ENCODE measurements around the gene FADS6. TPM values are rescaled to one million over a fixed set of nuclear protein-coding genes. Genes with fewer than 3 reads are reported as not detected.

FADS6 gene
- not detected for polyA plus RNA-seq (ENCODE audit: insufficient read length)

- no peak for DNase-seq (ENCODE audit: low read depth)
Observed at GRCh38 chr17:74892974-74893911, at the start of gene FADS6. FADS6 (minus strand) TSS chr17:74893633; CDS start chr17:74893595, 38 bp downstream.

- DNase-seq (ENCODE audit: low read depth) = no peak
Observed at GRCh38 chr17:74941128-74941725, 47.8 kb upstream of the FADS6 start.

GRCh38 chr17:74939534-74939933 is 46.1 kb upstream of the FADS6 start:
- no peak for DNase-seq (ENCODE audit: low read depth)

GRCh38 chr17:74938194-74938950 is 44.9 kb upstream of the FADS6 start:
- no peak for DNase-seq (ENCODE audit: low read depth)

GRCh38 chr17:74937064-74938051 is 43.9 kb upstream of the FADS6 start:
- DNase-seq (ENCODE audit: low read depth) = no peak

GRCh38 chr17:74936470-74936799 is 43.0 kb upstream of the FADS6 start:
- DNase-seq (ENCODE audit: low read depth) = no peak

GRCh38 chr17:74935585-74936469 is 42.4 kb upstream of the FADS6 start, which contains the start of gene OTOP3:
OTOP3 (plus strand) TSS chr17:74935898; CDS start chr17:74935922, 24 bp downstream.
- no peak for DNase-seq (ENCODE audit: low read depth)

- DNase-seq (ENCODE audit: low read depth) = no peak
Observed at GRCh38 chr17:74935048-74935447, 41.6 kb upstream of the FADS6 start.

GRCh38 chr17:74930535-74931036 is 37.2 kb upstream of the FADS6 start:
- no peak for DNase-seq (ENCODE audit: low read depth)

GRCh38 chr17:74928786-74929185 is 35.4 kb upstream of the FADS6 start:
- no peak for DNase-seq (ENCODE audit: low read depth)

- DNase-seq (ENCODE audit: low read depth) = no peak
Observed at GRCh38 chr17:74925242-74925641, 31.8 kb upstream of the FADS6 start.

- DNase-seq (ENCODE audit: low read depth) = no peak
Observed at GRCh38 chr17:74924250-74924948, 31.0 kb upstream of the FADS6 start, which contains the start of gene OTOP2. OTOP2 (plus strand) TSS chr17:74924273; CDS start chr17:74924633, 360 bp downstream.

- DNase-seq (ENCODE audit: low read depth) = no peak
Observed at GRCh38 chr17:74923538-74924249, 30.3 kb upstream of the FADS6 start.

GRCh38 chr17:74922694-74923537 is 29.5 kb upstream of the FADS6 start, which contains the start of gene USH1G:
USH1G (minus strand) TSS chr17:74923255; CDS start chr17:74923073, 182 bp downstream.
- no peak for DNase-seq (ENCODE audit: low read depth)

- no peak for DNase-seq (ENCODE audit: low read depth)
Observed at GRCh38 chr17:74922172-74922571, 28.7 kb upstream of the FADS6 start.

- no peak for DNase-seq (ENCODE audit: low read depth)
Observed at GRCh38 chr17:74921769-74922168, 28.3 kb upstream of the FADS6 start.

- no peak for DNase-seq (ENCODE audit: low read depth)
Observed at GRCh38 chr17:74921026-74921681, 27.7 kb upstream of the FADS6 start.

Measured in forelimb muscle (tissue), 1 donor.